ENCODE results near the gene FRRS1L.

The FRRS1L gene

GRCh38 chr9:109166771-109167601, at the start of gene FRRS1L:
Gene FRRS1L, minus strand, starts transcription at chr9:109167249. Its CDS starts 111 bp downstream, at chr9:109167138.
- no peak for TF ChIP-seq CTCF (IDR thresholded peaks at IDR 0.05; ENCODE audit: low read depth, low read length)
- no peak for DNase-seq (ENCODE audit: low read depth, low spot score)
- peak within 1 kb of the TSS; percentile 21 for H3K4me3 ChIP-seq (ENCODE audit: low read depth, low read length)

GRCh38 chr9:109214414-109214813, 47.4 kb upstream of the FRRS1L start:
- in situ Hi-C loops (cut with HindIII; ENCODE audit: low sequenced_read_pairs), result no loop called here
- no peak for DNase-seq (ENCODE audit: low read depth, low spot score)
- no peak overlapping the region for H3K4me3 ChIP-seq (ENCODE audit: low read depth, low read length)
- TF ChIP-seq CTCF (IDR thresholded peaks at IDR 0.05; ENCODE audit: low read depth, low read length), result no peak

More at GRCh38 chr9:109166771-109167601, at the start of gene FRRS1L:
- in situ Hi-C loops (cut with HindIII; ENCODE audit: low sequenced_read_pairs), result no loop called here

GRCh38 chr9:109213285-109214121, 46.5 kb upstream of the FRRS1L start:
- H3K4me3 ChIP-seq (ENCODE audit: low read depth, low read length), result no peak overlapping the region
- in situ Hi-C loops (cut with HindIII; ENCODE audit: low sequenced_read_pairs), result no loop called here
- TF ChIP-seq CTCF (IDR thresholded peaks at IDR 0.05; ENCODE audit: low read depth, low read length), result no peak
- DNase-seq (ENCODE audit: low read depth, low spot score), result no peak

GRCh38 chr9:109212768-109213167, 45.7 kb upstream of the FRRS1L start:
- in situ Hi-C loops (cut with HindIII; ENCODE audit: low sequenced_read_pairs), result no loop called here
- DNase-seq (ENCODE audit: low read depth, low spot score), result no peak
- no peak for TF ChIP-seq CTCF (IDR thresholded peaks at IDR 0.05; ENCODE audit: low read depth, low read length)
- H3K4me3 ChIP-seq (ENCODE audit: low read depth, low read length), result no peak overlapping the region

- DNase-seq (ENCODE audit: low read depth, low spot score), result no peak
- H3K4me3 ChIP-seq (ENCODE audit: low read depth, low read length), result no peak overlapping the region
- no peak for TF ChIP-seq CTCF (IDR thresholded peaks at IDR 0.05; ENCODE audit: low read depth, low read length)
- in situ Hi-C loops (cut with HindIII; ENCODE audit: low sequenced_read_pairs), result no loop called here
These were observed 39.6 kb upstream of the FRRS1L start for GRCh38 chr9:109206670-109207069.

- DNase-seq (ENCODE audit: low read depth, low spot score), result no peak
- in situ Hi-C loops (cut with HindIII; ENCODE audit: low sequenced_read_pairs), result no loop called here
- TF ChIP-seq CTCF (IDR thresholded peaks at IDR 0.05; ENCODE audit: low read depth, low read length), result no peak
- no peak overlapping the region for H3K4me3 ChIP-seq (ENCODE audit: low read depth, low read length)
These were observed 38.5 kb upstream of the FRRS1L start for GRCh38 chr9:109205526-109205925.
